Transverse colon (tissue), 4 donors: ENCODE measurements around the gene ANGPTL2.

ENCODE experiments used
- CTCF ChIP-seq, 5 experiments: fragments of 200-600 bp in 3 of 5; fragments of 450-650 bp in 2 of 5; sonication (generic) in 3 of 5; IDR thresholded peaks; 1 replicate in 2 of 5; 2 replicates in 3 of 5; pipeline ENCODE4 v1.5.1; 2016 to 2017; ENCODE audit warnings: antibody characterized with exemption in 5 of 5, inconsistent platforms in 3 of 5, mild to moderate bottlenecking in 2 of 5, moderate library complexity in 1 of 5
- POLR2A ChIP-seq: fragments of 450-650 bp; IDR thresholded peaks from one replicate; pipeline ENCODE4 v1.6.1; 2016; ENCODE audit warnings: antibody characterized with exemption, mild to moderate bottlenecking, moderate library complexity
- POLR2AphosphoS5 ChIP-seq, 3 donors: sonication (generic); formaldehyde crosslinking; IDR thresholded peaks; one replicate each; pipeline ENCODE4 v1.6.1; 2016; ENCODE audit warnings: antibody characterized with exemption in 3 of 3

DNA sequence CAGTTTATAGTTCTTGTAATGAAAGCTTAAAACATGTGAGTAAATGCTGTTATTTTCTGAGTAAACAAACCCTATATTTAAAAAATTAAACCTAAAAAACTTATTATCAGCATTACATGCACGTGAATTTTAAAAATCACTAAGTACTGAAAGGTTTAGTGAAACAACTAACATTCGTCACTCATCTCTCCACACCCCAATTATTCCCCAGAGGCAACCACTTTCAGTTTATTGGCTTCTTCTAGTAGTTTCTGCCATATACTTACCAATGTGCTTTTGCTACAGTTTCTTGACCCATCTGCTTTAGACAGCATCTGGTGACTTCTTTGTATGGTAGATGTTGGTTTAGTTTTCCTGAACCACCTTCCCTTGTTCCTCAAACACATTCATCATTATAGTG lies 58.1 kb downstream of the ANGPTL2 start:
- no peak for TF ChIP-seq CTCF (IDR thresholded peaks at IDR 0.05)
- no peak for TF ChIP-seq POLR2A
- TF ChIP-seq POLR2AphosphoS5 (IDR thresholded peaks at IDR 0.05), result no peak
